ENCODE results near the gene RNF183.

GRCh38 chr9:113306566-113306965 is 3.4 kb upstream of the RNF183 start:
- TF ChIP-seq CTCF (IDR thresholded peaks at IDR 0.05; ENCODE audit: insufficient read depth, low read length, poor library complexity, severe bottlenecking) (no peak), EZH2phosphoT487 (conservative IDR thresholded peaks at IDR 0.05; ENCODE audit: low read length) (no peak)
